Central memory CD4-positive, alpha-beta T cell (primary cell): Measurements from ENCODE around the gene OIT3.
"Not testable (repeated sequence)": the region's sequence is repeated elsewhere in the genome, so short reads cannot be mapped to it uniquely, and the experiment has no call there.

Source experiments
- DNase-seq: peaks from one replicate; pipeline ENCODE4 v3.0.0; 2022

OIT3 gene

GRCh38 chr10:72904806-72905205 is 11.3 kb downstream of the OIT3 start:
- DNase-seq: no peak

- DNase-seq: no peak
Observed at GRCh38 chr10:72906446-72906845, 12.9 kb downstream of the OIT3 start.

GRCh38 chr10:72910705-72911104 is 17.2 kb downstream of the OIT3 start:
- no peak for DNase-seq

- no peak for DNase-seq
Observed at GRCh38 chr10:72911758-72912157, 18.2 kb downstream of the OIT3 start.

- DNase-seq: no peak
Observed at GRCh38 chr10:72912736-72913135, 19.2 kb downstream of the OIT3 start.

- DNase-seq: no peak
Observed at GRCh38 chr10:72913287-72913686, 19.7 kb downstream of the OIT3 start.

GRCh38 chr10:72917201-72917600 is 23.7 kb downstream of the OIT3 start:
- DNase-seq: not testable (repeated sequence)

- DNase-seq: not testable (repeated sequence)
Observed at GRCh38 chr10:72917803-72918332, 24.3 kb downstream of the OIT3 start.

GRCh38 chr10:72918352-72918751 is 24.8 kb downstream of the OIT3 start:
- no peak for DNase-seq

GRCh38 chr10:72921147-72921683 is 27.7 kb downstream of the OIT3 start:
- DNase-seq: not testable (repeated sequence)

- DNase-seq: no peak
Observed at GRCh38 chr10:72924351-72924750, 30.8 kb downstream of the OIT3 start.

GRCh38 chr10:72925951-72926465 is 32.5 kb downstream of the OIT3 start:
- no peak for DNase-seq

- DNase-seq: no peak
Observed at GRCh38 chr10:72927485-72927884, 33.9 kb downstream of the OIT3 start.

- no peak for DNase-seq
Observed at GRCh38 chr10:72928798-72929197, 35.3 kb downstream of the OIT3 start.

GRCh38 chr10:72930276-72930675 is 36.7 kb downstream of the OIT3 start:
- DNase-seq: no peak

- no peak for DNase-seq
Observed at GRCh38 chr10:72932259-72933015, 38.9 kb downstream of the OIT3 start.

GRCh38 chr10:72935361-72935760 is 41.8 kb downstream of the OIT3 start:
- no peak for DNase-seq

- DNase-seq: no peak
Observed at GRCh38 chr10:72943498-72944234, 50.1 kb downstream of the OIT3 start.

GRCh38 chr10:72946963-72947362 is 53.4 kb downstream of the OIT3 start:
- no peak for DNase-seq

GRCh38 chr10:72948762-72949161 is 55.2 kb downstream of the OIT3 start:
- DNase-seq: no peak

GRCh38 chr10:72951760-72952159 is 58.2 kb downstream of the OIT3 start:
- no peak for DNase-seq

GRCh38 chr10:72952189-72952588 is 58.6 kb downstream of the OIT3 start:
- no peak for DNase-seq

- no peak for DNase-seq
Observed at GRCh38 chr10:72952642-72953158, 59.2 kb downstream of the OIT3 start.
